ENCODE data around the gene RAB11A. TPM values are rescaled to one million over a fixed set of nuclear protein-coding genes. Genes with fewer than 3 reads are reported as not detected.

Gene RAB11A
- polyA plus RNA-seq, 1 donor from 2014 or later: 600 TPM

DNA sequence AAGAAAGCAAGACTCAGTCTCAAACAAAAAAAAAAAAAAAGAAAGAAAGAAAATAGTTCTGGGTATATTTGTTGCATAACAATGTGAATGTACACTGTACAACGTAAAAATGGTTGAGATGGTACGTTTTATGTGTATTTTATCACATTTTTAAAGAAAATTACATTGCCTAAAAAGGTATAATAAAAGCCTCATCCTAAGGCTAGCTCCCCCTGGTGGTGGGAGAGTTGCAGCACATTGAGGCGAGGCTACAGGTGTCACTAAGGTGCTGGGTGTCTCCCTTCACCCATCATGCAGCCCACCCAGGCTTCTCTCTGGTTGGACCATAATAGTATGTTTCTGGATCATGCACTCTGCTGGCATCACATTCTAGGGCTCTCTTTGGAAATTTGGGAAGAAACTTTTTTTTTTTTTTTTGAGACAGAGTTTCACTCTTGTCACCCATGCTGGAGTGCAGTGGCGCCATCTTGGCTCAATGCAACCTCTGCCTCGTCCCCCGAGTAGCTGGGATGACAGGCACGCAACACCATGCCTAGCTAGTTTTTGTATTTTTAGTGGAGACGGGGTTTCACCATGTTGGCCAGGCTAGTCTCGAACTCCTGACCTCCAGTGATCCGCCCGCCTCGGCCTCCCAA is 12.4 kb upstream of the RAB11A start:
- Histone ChIP-seq H3K9me3 (ENCODE audit: low read length) (no peaks in the 10 kb centered on the region), H4K20me1 (ENCODE audit: insufficient read depth) (no peaks in the 10 kb centered on the region), H3K27me3 (ENCODE audit: insufficient read depth, low read depth, low read length) (no peaks in the 10 kb centered on the region), H3F3A (ENCODE audit: insufficient read depth, low read length, poor library complexity, severe bottlenecking) (no peaks in the 10 kb centered on the region), H3K79me2 (replicated peaks; ENCODE audit: insufficient read depth, low read length) (no peaks in the 10 kb centered on the region), H3K9me2 (ENCODE audit: insufficient read depth, low read length) (no peaks in the 10 kb centered on the region), H3K9ac (ENCODE audit: low read length) (no peak overlapping the region), H3K4me3 (ENCODE audit: low read length) (no peak overlapping the region), H2AFZ (ENCODE audit: low read depth, low read length) (no peak overlapping the region), H3K27ac (ENCODE audit: low read length) (no peak overlapping the region), H3K4me2 (ENCODE audit: low read length) (no peak overlapping the region), H3K36me3 (ENCODE audit: insufficient read depth, low read length) (no peaks in the 10 kb centered on the region)
- TF ChIP-seq, protein P1, sequence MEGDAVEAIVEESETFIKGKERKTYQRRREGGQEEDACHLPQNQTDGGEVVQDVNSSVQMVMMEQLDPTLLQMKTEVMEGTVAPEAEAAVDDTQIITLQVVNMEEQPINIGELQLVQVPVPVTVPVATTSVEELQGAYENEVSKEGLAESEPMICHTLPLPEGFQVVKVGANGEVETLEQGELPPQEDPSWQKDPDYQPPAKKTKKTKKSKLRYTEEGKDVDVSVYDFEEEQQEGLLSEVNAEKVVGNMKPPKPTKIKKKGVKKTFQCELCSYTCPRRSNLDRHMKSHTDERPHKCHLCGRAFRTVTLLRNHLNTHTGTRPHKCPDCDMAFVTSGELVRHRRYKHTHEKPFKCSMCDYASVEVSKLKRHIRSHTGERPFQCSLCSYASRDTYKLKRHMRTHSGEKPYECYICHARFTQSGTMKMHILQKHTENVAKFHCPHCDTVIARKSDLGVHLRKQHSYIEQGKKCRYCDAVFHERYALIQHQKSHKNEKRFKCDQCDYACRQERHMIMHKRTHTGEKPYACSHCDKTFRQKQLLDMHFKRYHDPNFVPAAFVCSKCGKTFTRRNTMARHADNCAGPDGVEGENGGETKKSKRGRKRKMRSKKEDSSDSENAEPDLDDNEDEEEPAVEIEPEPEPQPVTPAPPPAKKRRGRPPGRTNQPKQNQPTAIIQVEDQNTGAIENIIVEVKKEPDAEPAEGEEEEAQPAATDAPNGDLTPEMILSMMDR (IDR thresholded peaks at IDR 0.05; ENCODE audit: poor library complexity, severe bottlenecking): peak; percentile 19
- TF ChIP-seq MXI1 (conservative IDR thresholded peaks at IDR 0.05; ENCODE audit: poor library complexity, severe bottlenecking) (no peak), POLR2AphosphoS5 (IDR thresholded peaks at IDR 0.05) (no peak), EP300 (conservative IDR thresholded peaks at IDR 0.05; ENCODE audit: poor library complexity, severe bottlenecking) (no peak), EZH2 (IDR thresholded peaks at IDR 0.05; ENCODE audit: borderline replicate concordance, insufficient read depth, low read length, poor library complexity, severe bottlenecking) (no peak), RAD21 (conservative IDR thresholded peaks at IDR 0.05) (no peak), TAF1 (IDR thresholded peaks at IDR 0.05; ENCODE audit: low read depth) (no peak)
- TF ChIP-seq, protein P2, sequence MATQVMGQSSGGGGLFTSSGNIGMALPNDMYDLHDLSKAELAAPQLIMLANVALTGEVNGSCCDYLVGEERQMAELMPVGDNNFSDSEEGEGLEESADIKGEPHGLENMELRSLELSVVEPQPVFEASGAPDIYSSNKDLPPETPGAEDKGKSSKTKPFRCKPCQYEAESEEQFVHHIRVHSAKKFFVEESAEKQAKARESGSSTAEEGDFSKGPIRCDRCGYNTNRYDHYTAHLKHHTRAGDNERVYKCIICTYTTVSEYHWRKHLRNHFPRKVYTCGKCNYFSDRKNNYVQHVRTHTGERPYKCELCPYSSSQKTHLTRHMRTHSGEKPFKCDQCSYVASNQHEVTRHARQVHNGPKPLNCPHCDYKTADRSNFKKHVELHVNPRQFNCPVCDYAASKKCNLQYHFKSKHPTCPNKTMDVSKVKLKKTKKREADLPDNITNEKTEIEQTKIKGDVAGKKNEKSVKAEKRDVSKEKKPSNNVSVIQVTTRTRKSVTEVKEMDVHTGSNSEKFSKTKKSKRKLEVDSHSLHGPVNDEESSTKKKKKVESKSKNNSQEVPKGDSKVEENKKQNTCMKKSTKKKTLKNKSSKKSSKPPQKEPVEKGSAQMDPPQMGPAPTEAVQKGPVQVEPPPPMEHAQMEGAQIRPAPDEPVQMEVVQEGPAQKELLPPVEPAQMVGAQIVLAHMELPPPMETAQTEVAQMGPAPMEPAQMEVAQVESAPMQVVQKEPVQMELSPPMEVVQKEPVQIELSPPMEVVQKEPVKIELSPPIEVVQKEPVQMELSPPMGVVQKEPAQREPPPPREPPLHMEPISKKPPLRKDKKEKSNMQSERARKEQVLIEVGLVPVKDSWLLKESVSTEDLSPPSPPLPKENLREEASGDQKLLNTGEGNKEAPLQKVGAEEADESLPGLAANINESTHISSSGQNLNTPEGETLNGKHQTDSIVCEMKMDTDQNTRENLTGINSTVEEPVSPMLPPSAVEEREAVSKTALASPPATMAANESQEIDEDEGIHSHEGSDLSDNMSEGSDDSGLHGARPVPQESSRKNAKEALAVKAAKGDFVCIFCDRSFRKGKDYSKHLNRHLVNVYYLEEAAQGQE (IDR thresholded peaks at IDR 0.05; ENCODE audit: borderline replicate concordance): no peak

GRCh38 chr15:65857718-65858402 is 11.4 kb upstream of the RAB11A start:
- Histone ChIP-seq H3K79me2 (replicated peaks; ENCODE audit: insufficient read depth, low read length) (no peaks in the 10 kb centered on the region), H3K27me3 (ENCODE audit: insufficient read depth, low read depth, low read length) (no peaks in the 10 kb centered on the region), H3K4me2 (ENCODE audit: low read length) (no peak overlapping the region), H3F3A (ENCODE audit: insufficient read depth, low read length, poor library complexity, severe bottlenecking) (no peaks in the 10 kb centered on the region), H4K20me1 (ENCODE audit: insufficient read depth) (no peaks in the 10 kb centered on the region), H3K4me3 (ENCODE audit: low read length) (no peak overlapping the region), H3K9me3 (ENCODE audit: low read length) (no peaks in the 10 kb centered on the region), H3K9ac (ENCODE audit: low read length) (no peak overlapping the region), H3K9me2 (ENCODE audit: insufficient read depth, low read length) (no peaks in the 10 kb centered on the region), H2AFZ (ENCODE audit: low read depth, low read length) (no peak overlapping the region), H3K27ac (ENCODE audit: low read length) (no peak overlapping the region), H3K36me3 (ENCODE audit: insufficient read depth, low read length) (no peaks in the 10 kb centered on the region)
- TF ChIP-seq RAD21 (conservative IDR thresholded peaks at IDR 0.05) (no peak), SMC3 (conservative IDR thresholded peaks at IDR 0.05; ENCODE audit: poor library complexity) (no peak)
